Upper lobe of left lung (tissue), 4 donors: ENCODE data around the gene MKI67.

Experiments
- CTCF ChIP-seq, 6 experiments: fragments of 450-650 bp in 4 of 6; fragments of 200-600 bp in 2 of 6; sonication (generic) in 2 of 6; IDR thresholded peaks; one replicate each; pipeline ENCODE4 v1.5.1; 2016 to 2019; ENCODE audit warnings: antibody characterized with exemption in 6 of 6
- POLR2A ChIP-seq, 4 donors: fragments of 450-650 bp; IDR thresholded peaks; one replicate each; pipeline ENCODE4 v1.5.1; 2016 to 2017; ENCODE audit warnings: antibody characterized with exemption in 4 of 4, mild to moderate bottlenecking in 2 of 4
- POLR2AphosphoS5 ChIP-seq, 2 donors: sonication (generic); formaldehyde crosslinking; IDR thresholded peaks; one replicate each; pipeline ENCODE4 v1.5.1; 2017; ENCODE audit warnings: antibody characterized with exemption in 2 of 2

DNA sequence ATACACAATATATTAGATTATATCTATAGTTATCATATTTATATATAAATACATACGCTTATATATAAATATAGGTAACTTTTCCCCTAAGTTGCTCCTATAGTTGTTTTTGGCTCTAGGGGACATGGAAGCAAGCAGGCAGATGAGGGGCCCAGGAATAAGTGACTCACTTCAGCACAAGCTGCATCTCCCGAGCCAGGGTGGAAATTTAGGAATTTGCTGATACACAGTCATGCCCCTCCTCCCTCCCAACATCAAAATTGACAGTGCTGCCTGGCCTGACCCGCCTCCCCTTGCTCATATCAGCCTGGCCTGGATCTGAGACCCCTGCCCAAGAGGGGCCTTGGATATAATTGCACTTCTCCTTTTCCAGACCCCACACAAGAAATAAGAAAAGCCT lies 33.8 kb downstream of the MKI67 start:
- TF ChIP-seq POLR2A (IDR thresholded peaks at IDR 0.05) = no peak
- TF ChIP-seq CTCF (IDR thresholded peaks at IDR 0.05) = no peak
- TF ChIP-seq POLR2AphosphoS5 (IDR thresholded peaks at IDR 0.05) = no peak
